ENCODE measurements around the gene TMEM81.

Gene TMEM81

GRCh38 chr1:205064741-205065316, 19.4 kb downstream of the TMEM81 start:
- no peaks in the 10 kb centered on the region for H3K9me3 ChIP-seq (ENCODE audit: insufficient read depth, low read depth, low read length)
- WGBS (ENCODE audit: extremely low coverage, insufficient coverage, insufficient read length): no CpG with 5 or more reads among the region's 9 CpGs
- no peak overlapping the region for H3K27ac ChIP-seq (ENCODE audit: low read depth, low read length)
- H3K79me1 ChIP-seq (ENCODE audit: low read length): no peaks in the 10 kb centered on the region
- H2BK5ac ChIP-seq (ENCODE audit: low read depth, low read length, poor library complexity): no peak overlapping the region
- no peak overlapping the region for H2AFZ ChIP-seq (ENCODE audit: insufficient read depth, low read length, poor library complexity)
- no peak overlapping the region for H3K23ac ChIP-seq (ENCODE audit: low read length)
- H3K36me3 ChIP-seq (ENCODE audit: control insufficient read depth in 1 of 2, insufficient read depth in 2 of 2, low read length in 2 of 2): no peaks in the 10 kb centered on the region
- no peak overlapping the region for H3K4me3 ChIP-seq (ENCODE audit: low read depth, low read length)
- DNase-seq: no peak
- no peaks in the 10 kb centered on the region for H3K4me1 ChIP-seq (ENCODE audit: control insufficient read depth in 1 of 2, insufficient read depth in 2 of 2, low read length in 2 of 2)
- H2BK120ac ChIP-seq (ENCODE audit: insufficient read depth, low read length, poor library complexity): no peak overlapping the region
- no peak overlapping the region for H4K12ac ChIP-seq (ENCODE audit: low read depth, low read length)
- H4K91ac ChIP-seq (ENCODE audit: low read depth, low read length): no peak overlapping the region
- H2AK5ac ChIP-seq (ENCODE audit: low read length): no peak overlapping the region
- no peak overlapping the region for H3K4me2 ChIP-seq (ENCODE audit: low read length)
- H3K18ac ChIP-seq (ENCODE audit: low read length): no peak overlapping the region
- H3K4ac ChIP-seq (ENCODE audit: low read depth, low read length): no peak overlapping the region
- no peak overlapping the region for H3K14ac ChIP-seq (ENCODE audit: low read length)
- no peaks in the 10 kb centered on the region for H3K79me2 ChIP-seq (ENCODE audit: control insufficient read depth, insufficient read depth, low read length, poor library complexity)
- H3K27me3 ChIP-seq (ENCODE audit: insufficient read depth, low read length): no peaks in the 10 kb centered on the region
- no peak overlapping the region for H3K9ac ChIP-seq (ENCODE audit: low read length)
- H4K8ac ChIP-seq (ENCODE audit: low read depth, low read length): no peak overlapping the region
- no peak overlapping the region for H2BK12ac ChIP-seq (ENCODE audit: low read length)

DNA sequence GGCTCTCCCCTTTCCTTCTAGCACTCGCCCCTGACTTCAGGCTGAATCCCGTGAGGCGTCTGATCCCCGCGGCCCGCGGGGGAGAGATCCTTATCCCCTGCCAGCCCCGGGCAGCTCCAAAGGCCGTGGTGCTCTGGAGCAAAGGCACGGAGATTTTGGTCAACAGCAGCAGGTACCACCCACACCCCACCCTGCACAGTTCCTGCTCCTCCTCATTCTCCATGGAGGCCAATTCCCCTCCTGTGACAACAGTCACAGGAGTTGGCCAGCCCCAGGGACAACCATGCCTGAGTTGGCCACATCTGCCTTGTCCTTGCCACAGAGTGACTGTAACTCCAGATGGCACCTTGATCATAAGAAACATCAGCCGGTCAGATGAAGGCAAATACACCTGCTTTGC, 20.0 kb downstream of the TMEM81 start:
- no peak overlapping the region for H3K9ac ChIP-seq (ENCODE audit: low read length)
- H3K27me3 ChIP-seq (ENCODE audit: insufficient read depth, low read length): no peaks in the 10 kb centered on the region
- H2BK120ac ChIP-seq (ENCODE audit: insufficient read depth, low read length, poor library complexity): no peak overlapping the region
- H2AK5ac ChIP-seq (ENCODE audit: low read length): no peak overlapping the region
- no peak overlapping the region for H2BK12ac ChIP-seq (ENCODE audit: low read length)
- H4K91ac ChIP-seq (ENCODE audit: low read depth, low read length): no peak overlapping the region
- no peak overlapping the region for H3K23ac ChIP-seq (ENCODE audit: low read length)
- H3K4me3 ChIP-seq (ENCODE audit: low read depth, low read length): no peak overlapping the region
- H3K14ac ChIP-seq (ENCODE audit: low read length): no peak overlapping the region
- no CpG with 5 or more reads among the region's 11 CpGs for WGBS (ENCODE audit: extremely low coverage, insufficient coverage, insufficient read length)
- H3K79me2 ChIP-seq (ENCODE audit: control insufficient read depth, insufficient read depth, low read length, poor library complexity): no peaks in the 10 kb centered on the region
- H2AFZ ChIP-seq (ENCODE audit: insufficient read depth, low read length, poor library complexity): no peak overlapping the region
- H3K4me1 ChIP-seq (ENCODE audit: control insufficient read depth in 1 of 2, insufficient read depth in 2 of 2, low read length in 2 of 2): no peaks in the 10 kb centered on the region
- no peaks in the 10 kb centered on the region for H3K9me3 ChIP-seq (ENCODE audit: insufficient read depth, low read depth, low read length)
- H4K8ac ChIP-seq (ENCODE audit: low read depth, low read length): no peak overlapping the region
- no peak overlapping the region for H3K18ac ChIP-seq (ENCODE audit: low read length)
- no peak overlapping the region for H3K4ac ChIP-seq (ENCODE audit: low read depth, low read length)
- H3K79me1 ChIP-seq (ENCODE audit: low read length): no peaks in the 10 kb centered on the region
- no peak for DNase-seq
- no peak overlapping the region for H3K27ac ChIP-seq (ENCODE audit: low read depth, low read length)
- H4K12ac ChIP-seq (ENCODE audit: low read depth, low read length): no peak overlapping the region
- H3K36me3 ChIP-seq (ENCODE audit: control insufficient read depth in 1 of 2, insufficient read depth in 2 of 2, low read length in 2 of 2): no peaks in the 10 kb centered on the region
- no peak overlapping the region for H2BK5ac ChIP-seq (ENCODE audit: low read depth, low read length, poor library complexity)
- H3K4me2 ChIP-seq (ENCODE audit: low read length): no peak overlapping the region

GRCh38 chr1:205062895-205063294, 21.4 kb downstream of the TMEM81 start:
- H3K18ac ChIP-seq (ENCODE audit: low read length): no peak overlapping the region
- H3K27me3 ChIP-seq (ENCODE audit: insufficient read depth, low read length): no peaks in the 10 kb centered on the region
- no peak overlapping the region for H2BK12ac ChIP-seq (ENCODE audit: low read length)
- H4K8ac ChIP-seq (ENCODE audit: low read depth, low read length): no peak overlapping the region
- H2AK5ac ChIP-seq (ENCODE audit: low read length): no peak overlapping the region
- DNase-seq: no peak
- H4K91ac ChIP-seq (ENCODE audit: low read depth, low read length): no peak overlapping the region
- no peak overlapping the region for H3K9ac ChIP-seq (ENCODE audit: low read length)
- no peaks in the 10 kb centered on the region for H3K4me1 ChIP-seq (ENCODE audit: control insufficient read depth in 1 of 2, insufficient read depth in 2 of 2, low read length in 2 of 2)
- no peak overlapping the region for H2BK120ac ChIP-seq (ENCODE audit: insufficient read depth, low read length, poor library complexity)
- no peak overlapping the region for H2AFZ ChIP-seq (ENCODE audit: insufficient read depth, low read length, poor library complexity)
- H4K12ac ChIP-seq (ENCODE audit: low read depth, low read length): no peak overlapping the region
- no peaks in the 10 kb centered on the region for H3K79me1 ChIP-seq (ENCODE audit: low read length)
- no peak overlapping the region for H2BK5ac ChIP-seq (ENCODE audit: low read depth, low read length, poor library complexity)
- no peak overlapping the region for H3K23ac ChIP-seq (ENCODE audit: low read length)
- H3K4me2 ChIP-seq (ENCODE audit: low read length): no peak overlapping the region
- no peak overlapping the region for H3K4ac ChIP-seq (ENCODE audit: low read depth, low read length)
- H3K27ac ChIP-seq (ENCODE audit: low read depth, low read length): no peak overlapping the region
- no CpG with 5 or more reads among the region's 3 CpGs for WGBS (ENCODE audit: extremely low coverage, insufficient coverage, insufficient read length)
- no peaks in the 10 kb centered on the region for H3K79me2 ChIP-seq (ENCODE audit: control insufficient read depth, insufficient read depth, low read length, poor library complexity)
- no peak overlapping the region for H3K14ac ChIP-seq (ENCODE audit: low read length)
- H3K36me3 ChIP-seq (ENCODE audit: control insufficient read depth in 1 of 2, insufficient read depth in 2 of 2, low read length in 2 of 2): no peaks in the 10 kb centered on the region
- H3K9me3 ChIP-seq (ENCODE audit: insufficient read depth, low read depth, low read length): no peaks in the 10 kb centered on the region
- H3K4me3 ChIP-seq (ENCODE audit: low read depth, low read length): no peak overlapping the region

GRCh38 chr1:205062319-205062718, 21.9 kb downstream of the TMEM81 start:
- Histone ChIP-seq H3K4me3 (ENCODE audit: low read depth, low read length) (no peak overlapping the region), H3K18ac (ENCODE audit: low read length) (no peak overlapping the region), H3K36me3 (ENCODE audit: control insufficient read depth in 1 of 2, insufficient read depth in 2 of 2, low read length in 2 of 2) (no peaks in the 10 kb centered on the region), H3K27me3 (ENCODE audit: insufficient read depth, low read length) (no peaks in the 10 kb centered on the region), H2BK5ac (ENCODE audit: low read depth, low read length, poor library complexity) (no peak overlapping the region), H3K23ac (ENCODE audit: low read length) (no peak overlapping the region), H4K91ac (ENCODE audit: low read depth, low read length) (no peak overlapping the region), H3K27ac (ENCODE audit: low read depth, low read length) (no peak overlapping the region), H2AK5ac (ENCODE audit: low read length) (no peak overlapping the region), H2AFZ (ENCODE audit: insufficient read depth, low read length, poor library complexity) (no peak overlapping the region), H2BK12ac (ENCODE audit: low read length) (no peak overlapping the region), H3K4ac (ENCODE audit: low read depth, low read length) (no peak overlapping the region), H3K79me2 (ENCODE audit: control insufficient read depth, insufficient read depth, low read length, poor library complexity) (no peaks in the 10 kb centered on the region), H4K8ac (ENCODE audit: low read depth, low read length) (no peak overlapping the region), H3K79me1 (ENCODE audit: low read length) (no peaks in the 10 kb centered on the region), H4K12ac (ENCODE audit: low read depth, low read length) (no peak overlapping the region), H3K9ac (ENCODE audit: low read length) (no peak overlapping the region), H3K4me1 (ENCODE audit: control insufficient read depth in 1 of 2, insufficient read depth in 2 of 2, low read length in 2 of 2) (no peaks in the 10 kb centered on the region), H3K4me2 (ENCODE audit: low read length) (no peak overlapping the region), H2BK120ac (ENCODE audit: insufficient read depth, low read length, poor library complexity) (no peak overlapping the region), H3K9me3 (ENCODE audit: insufficient read depth, low read depth, low read length) (no peaks in the 10 kb centered on the region), H3K14ac (ENCODE audit: low read length) (no peak overlapping the region)
- WGBS (ENCODE audit: extremely low coverage, insufficient coverage, insufficient read length): no CpG with 5 or more reads among the region's 8 CpGs
- DNase-seq: no peak

Measured in trophoblast cell (in vitro differentiated cells and primary cell).